GM12878 (cell line): ENCODE measurements around the gene APBB3. TPM values are rescaled to one million over a fixed set of nuclear protein-coding genes. Genes with fewer than 3 reads are reported as not detected.

ENCODE experiments used
- ATAC-seq: fragments of 200-7000 bp; cut with Tn5 transposase; 3 replicates; pipeline ENCODE4 v1.9.1; 2020; ENCODE audit warnings: mild to moderate bottlenecking, moderate library complexity
- BruUV-seq: library from RNA; stranded (reverse); fragments of 400-500 nt; replicated peaks from 2 replicates; lab custom pipeline; 2021; lab: Mats Ljungman, UMichigan
- CTCF ChIA-PET: fragments of 300-600 bp; sonication (Branson Sonifier 250); formaldehyde crosslinking; extraction: SDS; loops from one replicate; lab custom pipeline; 2021; ENCODE audit warnings: inconsistent platforms; lab: Yijun Ruan, JAX
- POLR2A ChIA-PET: fragments of 350-600 bp; formaldehyde crosslinking; extraction: SDS; loops from one replicate; lab custom pipeline; 2021; ENCODE audit warnings: inconsistent platforms; lab: Charles Lee
- RAD21 ChIA-PET: fragments of 300-600 bp; sonication (Branson Sonifier 250); formaldehyde crosslinking; loops from one replicate; lab custom pipeline; 2023; ENCODE audit warnings: antibody characterized with exemption; ENCODE audit not compliant: unreplicated experiment; lab: Charles Lee
- SMC1A ChIA-PET: fragments of 300-600 bp; sonication (Branson Sonifier 250); formaldehyde crosslinking; loops from one replicate; lab custom pipeline; 2023; ENCODE audit not compliant: unreplicated experiment, uncharacterized antibody; lab: Charles Lee
- DNase-seq: peaks from one replicate; pipeline ENCODE4 v3.0.0-alpha.2; 2011; ENCODE audit warnings: low read depth, low spot score
- FAIRE-seq: peaks from 3 replicates; lab custom pipeline; 2011; peaks lifted over from hg19 to GRCh38; lab: Jason Lieb, UNC
- H2AFZ ChIP-seq: 2 replicates; pipeline ENCODE4 v1.6.0; 2011; ENCODE audit warnings: low read depth, low read length, control low read depth; ENCODE audit not compliant: control insufficient read depth
- H3K27ac ChIP-seq: 2 replicates; pipeline ENCODE4 v1.5.1; 2011; ENCODE audit warnings: control low read depth; ENCODE audit not compliant: control insufficient read depth, insufficient read depth
- H3K27me3 ChIP-seq, 2 experiments: replicated peaks in 1 of 2; 2 replicates each; pipeline versions ENCODE4 v1.6.0 to v1.6.1; 2011; ENCODE audit warnings: low read length in 1 of 2; ENCODE audit not compliant: control insufficient read depth in 2 of 2, insufficient read depth in 2 of 2
- H3K36me3 ChIP-seq, 2 experiments: 2 replicates each; pipeline ENCODE4 v1.5.1; 2011; ENCODE audit warnings: low read length in 1 of 2; ENCODE audit not compliant: control insufficient read depth in 2 of 2, insufficient read depth in 2 of 2
- H3K4me1 ChIP-seq: 2 replicates; pipeline ENCODE4 v1.6.1; 2011; ENCODE audit warnings: mild to moderate bottlenecking, low read length, moderate library complexity, mixed read lengths; ENCODE audit not compliant: control insufficient read depth, insufficient read depth
- H3K4me2 ChIP-seq: 2 replicates; pipeline ENCODE4 v1.6.0; 2011; ENCODE audit warnings: control low read depth; ENCODE audit not compliant: control insufficient read depth, insufficient read depth
- H3K4me3 ChIP-seq: fragments of 200-600 bp; sonication (generic); 2 replicates; pipeline ENCODE4 v1.5.1; 2016
- H3K79me2 ChIP-seq: 2 replicates; pipeline ENCODE4 v1.6.0; 2011; ENCODE audit warnings: low read length; ENCODE audit not compliant: control insufficient read depth, insufficient read depth
- H3K9ac ChIP-seq: 2 replicates; pipeline ENCODE4 v1.8.0; 2011; ENCODE audit warnings: low read length, control low read depth, mixed read lengths; ENCODE audit not compliant: control insufficient read depth, insufficient read depth
- H3K9me3 ChIP-seq: replicated peaks from 3 replicates; pipeline ENCODE4 v1.5.1; 2011; ENCODE audit warnings: mild to moderate bottlenecking, low read length; ENCODE audit not compliant: control insufficient read depth, insufficient read depth
- H4K20me1 ChIP-seq: 2 replicates; pipeline ENCODE4 v1.6.0; 2011; ENCODE audit not compliant: control insufficient read depth, insufficient read depth
- CBX5 ChIP-seq: sonication (generic); IDR thresholded peaks from 2 replicates; pipeline ENCODE4 v1.6.1; 2016; ENCODE audit warnings: low read depth, moderate library complexity, mild to moderate bottlenecking, inconsistent platforms
- CHD1 ChIP-seq: IDR thresholded peaks from 2 replicates; pipeline ENCODE4 v1.6.1; 2012; ENCODE audit warnings: low read depth, low read length, improper control_type of control experiment
- CREM ChIP-seq: IDR thresholded peaks from 2 replicates; pipeline ENCODE4 v1.6.1; 2014; ENCODE audit warnings: antibody characterized with exemption, low read depth
- POLR2A ChIP-seq: IDR thresholded peaks from 2 replicates; pipeline ENCODE4 v1.6.1; 2011; ENCODE audit warnings: low read depth, mild to moderate bottlenecking, low read length
- POLR2AphosphoS2 ChIP-seq: IDR thresholded peaks from 2 replicates; pipeline ENCODE4 v1.6.1; 2011; ENCODE audit warnings: low read depth, mild to moderate bottlenecking, low read length, improper control_type of control experiment, moderate library complexity
- STAT1 ChIP-seq: fragments of 450-650 bp; conservative IDR thresholded peaks from 2 replicates; pipeline ENCODE4 v1.6.1; 2014; ENCODE audit warnings: antibody characterized with exemption, mild to moderate bottlenecking
- SUPT20H ChIP-seq: IDR thresholded peaks from 2 replicates; pipeline ENCODE4 v1.6.1; 2011; ENCODE audit warnings: low read depth, mild to moderate bottlenecking, low read length, moderate library complexity, borderline replicate concordance; ENCODE audit not compliant: control insufficient read depth
- ZBED1 ChIP-seq: IDR thresholded peaks from 2 replicates; pipeline ENCODE4 v1.6.1; 2016; ENCODE audit warnings: borderline replicate concordance
- WGBS: methylation state at CpG from one replicate; pipeline ENCODE4 v1.1.6; 2016; ENCODE audit warnings: low lambda C conversion rate; ENCODE audit not compliant: insufficient replicate concordance, insufficient coverage; ENCODE audit errors: missing lambda C conversion rate; 5-methylcytosine and 5-hydroxymethylcytosine counted together
- in situ Hi-C: fragments of 300-500 bp; cut with MboI; formaldehyde crosslinking; loops from 9 replicates; pipeline ENCODE4 v1.14.3; 2018; ENCODE audit warnings: mixed read lengths
- intact Hi-C: fragments of 100-400 bp; cut with micrococcal nuclease; formaldehyde crosslinking; loops from one replicate; pipeline ENCODE4 v1.14.2; 2022; ENCODE audit not compliant: unreplicated experiment
- polyA plus RNA-seq, 11 experiments: library from polyadenylated mRNA; depleted of rRNA in 4 of 11; unstranded in 6 of 11; stranded (reverse) in 5 of 11; fragments of >200 nt; fragmentation: Nextera tagmentation in 4 of 11; fragmentation: Illumina TruSeq in 1 of 11; extraction: Ambion mirVana in 4 of 11; extraction: Trizol in 1 of 11; gene quantifications; 1 replicate in 1 of 11; 2 replicates in 10 of 11; pipeline versions ENCODE4 v1.2.1 to v1.2.3, GENCODE V29; 2011 to 2016; ENCODE audit warnings: inconsistent platforms in 2 of 11, missing spikeins in 2 of 11, low read depth in 1 of 11
- total RNA-seq, 4 experiments: library from RNA; depleted of rRNA in 3 of 4; stranded (reverse); fragments of >200 nt in 3 of 4; fragmentation: Illumina TruSeq in 1 of 4; extraction: Trizol in 1 of 4; gene quantifications; 2 replicates each; pipeline versions ENCODE4 v1.2.1 to v1.2.3, GENCODE V29; 2013 to 2021

APBB3 gene
- total and polyA plus RNA-seq, 10 of the 15 experiments (the other 5 are each of a cell fraction or from before 2014, with no cell fraction given) = 0.35 to 33.3 (median 14.3) TPM

DNA sequence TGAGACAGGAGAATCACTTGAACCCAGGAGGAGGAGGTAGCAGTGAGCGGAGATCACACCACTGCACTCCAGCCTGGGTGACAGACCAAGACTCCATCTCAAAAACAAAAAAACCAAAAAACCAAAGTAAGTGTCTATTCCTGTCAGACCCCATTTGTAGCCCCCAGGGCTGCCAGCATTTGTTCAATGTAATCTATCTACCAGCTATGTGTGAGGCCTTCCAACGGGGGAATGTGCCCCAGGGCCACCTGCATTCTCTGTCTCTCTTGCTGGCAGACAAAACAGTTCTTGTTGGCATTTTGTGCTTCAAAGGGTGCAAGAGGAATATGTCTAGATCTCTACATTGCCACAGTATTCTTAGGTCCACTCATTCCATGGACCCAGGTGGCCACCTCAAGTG is 34.4 kb upstream of the APBB3 start:
- Histone ChIP-seq H3K79me2 (no peaks in the 10 kb centered on the region), H3K9ac (no peak overlapping the region), H3K4me1 (no peaks in the 10 kb centered on the region), H3K36me3 (no peaks in the 10 kb centered on the region), H4K20me1 (no peaks in the 10 kb centered on the region), H3K9me3 (no peaks in the 10 kb centered on the region), H3K4me2 (no peak overlapping the region), H3K27me3 (no peaks in the 10 kb centered on the region), H2AFZ (no peak overlapping the region), H3K27ac (no peak overlapping the region), H3K4me3 (no peak overlapping the region)
- FAIRE-seq (no peak), DNase-seq (no peak), ATAC-seq (no peak)
- 67% methylated on average over 2 of the region's 2 CpGs for WGBS
- TF ChIP-seq CREM (no peak), ZBED1 (no peak), POLR2A (no peak), CBX5 (no peak), STAT1 (no peak), CHD1 (no peak), POLR2AphosphoS2 (no peak), SUPT20H (no peak)
- ChIA-PET SMC1A (no interaction called here), RAD21 (no interaction called here), POLR2A (no interaction called here), CTCF (no interaction called here)
- intact Hi-C loops = no loop called here
- in situ Hi-C loops = no loop called here
- BruUV-seq = no TSS peak

GRCh38 chr5:140596321-140596741 is 31.9 kb upstream of the APBB3 start:
- no peak overlapping the region for H3K4me2 ChIP-seq
- FAIRE-seq = no peak

More at GRCh38 chr5:140596321-140596741, 31.9 kb upstream of the APBB3 start:
- no peaks in the 10 kb centered on the region for H3K4me1 ChIP-seq
- H3K9me3 ChIP-seq = no peaks in the 10 kb centered on the region
- no peaks in the 10 kb centered on the region for H3K27me3 ChIP-seq
- no peak for TF ChIP-seq STAT1
- no peaks in the 10 kb centered on the region for H4K20me1 ChIP-seq
- H3K4me3 ChIP-seq = no peak overlapping the region
- WGBS = 27% methylated on average over 1 of the region's 1 CpG
- no peaks in the 10 kb centered on the region for H3K79me2 ChIP-seq
- no peaks in the 10 kb centered on the region for H3K36me3 ChIP-seq
- H3K9ac ChIP-seq = no peak overlapping the region
- ChIA-PET RAD21 (no interaction called here), CTCF (interaction anchor here (1.9 kb wide), 1 partner anchor 223 kb away, joined by 7 read pairs; no protein-coding TSS in a partner anchor), SMC1A (interaction anchor here (0.6 kb wide), 1 partner anchor 208 kb away, joined by 3 read pairs; no protein-coding TSS in a partner anchor), POLR2A (interaction anchor here (0.6 kb wide), 1 partner anchor 17 kb away, joined by 7 read pairs; no protein-coding TSS in a partner anchor)
- no peak for ATAC-seq
- in situ Hi-C loops = no loop called here
- BruUV-seq = no TSS peak
- no peak overlapping the region for H3K27ac ChIP-seq
- intact Hi-C loops = no loop called here
- DNase-seq = no peak
- no peak overlapping the region for H2AFZ ChIP-seq
